HTR-8/SVneo (cell line): ENCODE results near the gene SARM1.

ENCODE experiments used
- DNase-seq: peaks from one replicate; pipeline ENCODE4 v3.0.0; 2011; ENCODE audit warnings: low spot score, mixed read lengths; ENCODE audit not compliant: insufficient read length
- FAIRE-seq: peaks from 2 replicates; lab custom pipeline; 2011; peaks lifted over from hg19 to GRCh38; lab: Jason Lieb, UNC

SARM1 gene

GRCh38 chr17:28367641-28368305 is 3.7 kb upstream of the SARM1 start:
- FAIRE-seq = no peak

GRCh38 chr17:28368306-28368831 is 3.1 kb upstream of the SARM1 start:
- no peak for FAIRE-seq

More at GRCh38 chr17:28367641-28368305, 3.7 kb upstream of the SARM1 start:
- no peak for DNase-seq

GRCh38 chr17:28368915-28369683 is 2.4 kb upstream of the SARM1 start:
- FAIRE-seq = no peak

More at GRCh38 chr17:28368306-28368831, 3.1 kb upstream of the SARM1 start:
- DNase-seq = no peak

GRCh38 chr17:28369684-28370034 is 1.8 kb upstream of the SARM1 start:
- FAIRE-seq = no peak
- DNase-seq = no peak

More at GRCh38 chr17:28368915-28369683, 2.4 kb upstream of the SARM1 start:
- DNase-seq = no peak

DNA sequence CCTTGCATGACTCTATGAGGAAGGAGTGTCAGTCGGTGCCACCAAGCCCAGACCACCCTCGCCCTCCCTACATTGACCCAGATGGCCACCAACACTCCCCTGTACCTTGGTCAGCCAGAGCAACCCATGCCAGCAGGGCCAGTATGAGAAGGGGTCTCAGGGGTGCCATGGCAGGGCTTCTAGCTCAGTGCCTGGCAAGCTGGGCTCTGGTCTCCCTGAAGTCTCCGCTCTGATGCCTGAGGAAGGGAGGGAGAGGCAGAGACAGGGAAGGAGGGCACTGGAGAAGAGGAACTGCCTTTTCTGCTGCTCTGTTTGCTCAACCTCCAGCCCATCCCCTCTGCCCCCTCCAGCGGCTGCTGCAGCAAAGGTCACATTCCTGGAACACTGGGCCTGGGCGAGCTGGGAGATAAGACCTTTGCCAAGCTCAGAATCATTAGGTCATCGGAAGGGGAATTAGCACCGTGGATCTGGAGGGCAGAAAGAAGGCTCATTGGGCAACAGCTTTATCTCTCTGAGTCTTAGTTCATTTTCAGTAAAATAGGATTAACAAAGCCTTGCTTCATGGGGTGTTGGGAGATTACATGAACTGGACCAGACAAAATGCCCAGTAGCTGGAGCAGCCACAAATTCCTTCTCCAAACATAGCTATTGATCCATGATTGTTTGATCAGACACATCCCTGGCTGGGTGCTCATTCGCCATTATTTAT is 1.3 kb upstream of the SARM1 start, which contains the start of gene VTN:
Gene VTN, minus strand, starts transcription at position 273 of the 709 bp plus-strand sequence. Its CDS starts 104 bp downstream, at position 169.
- no peak for DNase-seq
- FAIRE-seq = peak; percentile 44

DNA sequence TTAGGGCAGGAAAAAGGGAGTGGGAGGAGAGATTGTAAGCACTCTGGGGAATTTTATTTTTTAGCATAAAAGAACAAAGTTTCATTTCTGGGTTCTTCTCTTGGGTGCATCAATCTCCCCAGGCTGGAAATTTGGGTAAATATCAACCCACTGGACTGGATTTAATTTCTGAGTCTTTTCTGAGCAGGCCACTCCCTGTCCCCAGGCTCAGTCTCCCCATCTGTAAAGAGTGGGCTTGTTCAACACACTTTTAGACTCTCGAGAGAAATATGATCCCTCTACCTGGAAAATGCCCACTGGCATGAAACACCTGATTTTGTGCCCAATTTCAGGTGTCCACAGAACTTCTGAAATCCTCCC is 770 bp upstream of the SARM1 start:
- DNase-seq = no peak
- FAIRE-seq = no peak

- FAIRE-seq (no peak), DNase-seq (no peak)
Measured at GRCh38 chr17:28372203-28372944, 880 bp downstream of the SARM1 start.

- DNase-seq = no peak
- no peak for FAIRE-seq
Measured at GRCh38 chr17:28372945-28373274, 1.4 kb downstream of the SARM1 start.

DNA sequence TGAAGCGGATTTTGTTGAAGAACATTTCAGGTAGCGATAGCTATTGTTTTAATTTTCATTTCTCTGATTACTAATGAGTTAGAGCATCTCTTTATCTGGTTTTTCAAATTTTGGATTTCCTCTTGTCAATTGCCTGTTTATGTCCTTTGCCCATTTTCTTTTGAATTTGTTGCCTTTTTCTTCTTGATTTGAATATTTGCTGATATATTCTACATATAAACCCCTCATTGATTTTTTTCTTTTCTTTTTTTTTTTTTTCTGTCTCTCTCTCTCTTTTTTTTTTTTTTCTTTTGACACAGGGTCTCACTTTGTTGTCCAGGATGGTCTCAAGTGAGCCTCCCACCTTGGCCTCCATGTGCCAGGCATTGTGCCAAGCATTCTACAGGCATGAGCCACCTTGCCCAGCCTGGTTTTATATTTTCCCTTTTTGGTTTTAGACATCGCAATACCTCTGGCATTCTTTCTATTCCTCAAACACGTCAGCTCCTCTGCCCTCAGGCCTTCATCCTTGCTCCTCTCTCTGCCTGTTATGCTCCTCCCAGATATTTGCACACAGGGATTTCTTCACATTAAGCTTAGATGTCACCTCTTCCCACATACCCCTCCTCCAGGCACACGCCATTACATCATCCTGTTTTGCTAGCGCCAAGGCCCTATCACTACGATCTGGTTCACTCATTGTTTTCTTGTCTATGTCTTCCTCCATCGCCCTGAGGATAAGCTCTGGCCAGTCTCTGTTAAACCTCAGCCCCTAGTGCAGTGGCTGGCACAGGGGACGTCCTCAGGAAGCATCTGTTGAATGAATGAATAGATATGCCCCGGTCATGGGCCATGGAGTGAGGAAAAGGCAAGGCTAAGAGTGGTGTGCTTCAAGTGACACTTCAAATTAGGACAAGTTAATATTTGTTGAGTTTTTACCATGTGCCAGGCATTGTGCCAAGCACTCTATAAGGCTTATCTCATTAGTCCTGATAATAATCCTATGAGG is 8.6 kb downstream of the SARM1 start:
- DNase-seq (peak; percentile 88), FAIRE-seq (peak; percentile 89)

DNA sequence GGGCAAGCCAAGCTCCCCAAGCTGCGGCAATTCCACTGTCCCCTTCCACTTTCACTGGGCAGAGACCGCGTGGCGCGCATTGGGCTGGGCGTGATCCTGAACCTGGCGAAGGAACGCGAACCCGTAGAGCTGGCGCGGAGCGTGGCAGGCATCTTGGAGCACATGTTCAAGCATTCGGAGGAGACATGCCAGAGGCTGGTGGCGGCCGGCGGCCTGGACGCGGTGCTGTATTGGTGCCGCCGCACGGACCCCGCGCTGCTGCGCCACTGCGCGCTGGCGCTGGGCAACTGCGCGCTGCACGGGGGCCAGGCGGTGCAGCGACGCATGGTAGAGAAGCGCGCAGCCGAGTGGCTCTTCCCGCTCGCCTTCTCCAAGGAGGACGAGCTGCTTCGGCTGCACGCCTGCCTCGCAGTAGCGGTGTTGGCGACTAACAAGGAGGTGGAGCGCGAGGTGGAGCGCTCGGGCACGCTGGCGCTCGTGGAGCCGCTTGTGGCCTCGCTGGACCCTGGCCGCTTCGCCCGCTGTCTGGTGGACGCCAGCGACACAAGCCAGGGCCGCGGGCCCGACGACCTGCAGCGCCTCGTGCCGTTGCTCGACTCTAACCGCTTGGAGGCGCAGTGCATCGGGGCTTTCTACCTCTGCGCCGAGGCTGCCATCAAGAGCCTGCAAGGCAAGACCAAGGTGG is 9.8 kb downstream of the SARM1 start:
- DNase-seq (no peak), FAIRE-seq (no peak)

DNA sequence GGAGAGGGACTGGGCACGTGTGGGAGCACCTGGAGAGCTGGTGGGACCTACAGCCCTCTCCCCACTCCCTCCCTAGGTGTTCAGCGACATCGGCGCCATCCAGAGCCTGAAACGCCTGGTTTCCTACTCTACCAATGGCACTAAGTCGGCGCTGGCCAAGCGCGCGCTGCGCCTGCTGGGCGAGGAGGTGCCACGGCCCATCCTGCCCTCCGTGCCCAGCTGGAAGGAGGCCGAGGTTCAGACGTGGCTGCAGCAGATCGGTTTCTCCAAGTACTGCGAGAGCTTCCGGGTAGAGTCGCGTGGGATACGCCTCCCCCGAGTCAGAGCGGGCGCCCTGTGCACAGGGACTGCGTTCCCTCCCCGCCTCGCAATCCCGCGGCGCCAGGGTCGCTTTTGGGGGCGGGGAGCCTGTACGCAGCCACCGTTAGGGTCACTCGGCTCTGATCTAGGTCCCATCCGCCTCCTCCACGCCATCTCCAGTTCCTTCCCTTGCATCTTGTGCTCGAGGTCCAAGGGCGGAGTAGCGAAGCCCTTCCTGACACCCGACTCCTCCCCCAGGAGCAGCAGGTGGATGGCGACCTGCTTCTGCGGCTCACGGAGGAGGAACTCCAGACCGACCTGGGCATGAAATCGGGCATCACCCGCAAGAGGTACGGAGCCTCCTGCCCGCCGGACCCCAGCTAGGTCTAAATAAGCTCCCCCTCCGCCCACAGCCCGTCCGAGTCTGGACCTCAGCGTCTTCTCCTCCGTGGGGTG is 13.0 kb downstream of the SARM1 start:
- DNase-seq = no peak
- FAIRE-seq = no peak

GRCh38 chr17:28385037-28385400 is 13.5 kb downstream of the SARM1 start:
- DNase-seq (no peak), FAIRE-seq (no peak)

DNA sequence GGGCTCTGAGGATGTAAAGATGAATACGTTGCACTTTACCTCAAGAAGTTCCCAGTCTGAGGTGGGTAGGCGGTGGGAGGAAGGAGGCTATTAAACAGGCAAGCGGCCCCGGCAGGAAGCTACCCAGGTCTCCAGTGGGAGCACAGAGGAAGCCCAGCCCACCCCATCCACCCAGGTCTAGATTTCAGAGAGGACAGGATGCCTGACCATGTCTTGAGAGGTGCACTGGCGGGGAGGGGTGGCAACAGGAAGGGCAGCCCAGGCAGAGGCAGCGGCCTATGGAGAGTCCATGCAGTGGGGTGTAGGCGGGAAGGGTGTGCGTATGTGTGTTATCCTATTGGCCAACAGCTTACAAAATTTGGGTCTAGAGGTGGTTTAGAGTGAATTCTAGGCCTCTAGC is 13.9 kb downstream of the SARM1 start:
- DNase-seq (no peak), FAIRE-seq (no peak)

DNA sequence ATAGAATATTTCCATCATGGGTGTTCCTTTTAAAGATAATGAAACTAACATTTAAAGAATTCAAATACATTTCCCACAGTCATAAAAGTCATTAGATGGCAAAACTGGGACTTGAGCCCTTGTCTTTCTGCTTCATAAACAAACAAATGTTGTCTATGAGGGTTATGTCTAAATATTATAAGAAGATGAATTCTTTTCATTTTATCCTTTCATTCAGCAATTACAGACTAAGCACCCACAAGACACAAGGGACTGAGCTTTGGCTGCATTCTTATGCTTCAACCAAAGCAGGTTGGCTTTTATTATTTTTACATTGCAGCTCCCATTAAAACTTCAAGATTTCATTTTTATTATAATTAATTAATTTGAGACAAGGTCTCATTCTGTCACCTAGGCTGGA is 14.9 kb downstream of the SARM1 start:
- FAIRE-seq (no peak), DNase-seq (no peak)

DNA sequence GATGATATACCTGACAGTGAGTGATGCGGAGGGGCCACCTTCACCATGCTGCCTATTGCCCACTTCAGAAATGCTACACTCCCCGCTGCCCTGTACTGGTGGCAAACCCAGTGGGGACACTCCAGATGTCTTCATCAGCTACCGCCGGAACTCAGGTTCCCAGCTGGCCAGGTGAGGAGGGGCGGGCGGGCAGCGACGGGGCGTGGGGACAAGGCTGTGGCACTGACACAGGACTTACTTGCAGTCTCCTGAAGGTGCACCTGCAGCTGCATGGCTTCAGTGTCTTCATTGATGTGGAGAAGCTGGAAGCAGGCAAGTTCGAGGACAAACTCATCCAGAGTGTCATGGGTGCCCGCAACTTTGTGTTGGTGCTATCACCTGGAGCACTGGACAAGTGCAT is 16.6 kb downstream of the SARM1 start:
- DNase-seq (no peak), FAIRE-seq (no peak)

GRCh38 chr17:28390141-28390540 is 18.6 kb downstream of the SARM1 start:
- FAIRE-seq = no peak
- DNase-seq = no peak

- DNase-seq = no peak
- no peak for FAIRE-seq
Measured at GRCh38 chr17:28390563-28390962, 19.1 kb downstream of the SARM1 start.

DNA sequence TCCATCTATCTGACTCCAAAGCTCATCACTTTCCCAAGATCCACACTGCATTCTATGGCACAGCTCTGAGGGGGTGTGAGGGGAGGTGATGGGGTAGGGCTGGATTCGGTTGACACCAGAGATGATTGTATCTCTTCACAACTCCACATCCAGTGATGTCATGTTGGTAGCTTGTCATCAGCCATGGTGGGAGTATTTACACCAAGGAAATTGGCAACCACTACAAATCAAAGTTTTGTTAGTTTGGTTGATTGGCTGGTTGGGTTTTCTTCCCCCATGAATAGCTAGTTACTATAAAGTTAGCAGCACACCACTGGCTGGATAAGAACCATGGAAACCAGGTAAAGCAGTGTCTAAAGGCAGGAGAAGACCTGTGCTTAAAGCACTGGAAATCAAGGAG is 19.5 kb downstream of the SARM1 start:
- no peak for DNase-seq
- no peak for FAIRE-seq
